PC-9 (cell line): ENCODE results near the gene SBNO2. TPM values are rescaled to one million over a fixed set of nuclear protein-coding genes. Genes with fewer than 3 reads are reported as not detected.
A peak's percentile ranks its signal among the peaks of the same experiment; 100 is the strongest.
"Not testable (repeated sequence)": the region's sequence is repeated elsewhere in the genome, so short reads cannot be mapped to it uniquely, and the experiment has no call there.

Experiments
- BruUV-seq: library from RNA; stranded (reverse); fragments of 400-500 nt; replicated peaks from 2 replicates; lab custom pipeline; 2021; lab: Mats Ljungman, UMichigan
- CTCF ChIA-PET: fragments of 300-600 bp; sonication (Branson Sonifier 250); formaldehyde crosslinking; loops from one replicate; lab custom pipeline; 2022; ENCODE audit warnings: antibody characterized with exemption; lab: Charles Lee
- POLR2A ChIA-PET: fragments of 300-600 bp; sonication (Branson Sonifier 250); formaldehyde crosslinking; loops from one replicate; lab custom pipeline; 2022; ENCODE audit warnings: antibody characterized with exemption; ENCODE audit not compliant: unreplicated experiment; lab: Charles Lee
- DNase-seq, 2 experiments: peaks; one replicate each; pipeline versions ENCODE4 v3.0.0 to v3.0.0-alpha.2; 2015 to 2022; ENCODE audit warnings: mixed read lengths in 1 of 2
- H2AFZ ChIP-seq: fragments of 200-600 bp; sonication (generic); 2 replicates; pipeline ENCODE4 v1.8.1; 2017; ENCODE audit warnings: antibody characterized with exemption
- H3F3A ChIP-seq: fragments of 200-600 bp; sonication (generic); 2 replicates; pipeline ENCODE4 v1.8.1; 2017; ENCODE audit warnings: antibody characterized with exemption, mild to moderate bottlenecking, low read depth; ENCODE audit not compliant: insufficient read depth
- H3K27ac ChIP-seq: fragments of 200-600 bp; sonication (generic); 2 replicates; pipeline ENCODE4 v1.6.1; 2016; ENCODE audit warnings: mixed run types
- H3K27me3 ChIP-seq: fragments of 200-600 bp; sonication (generic); 2 replicates; pipeline ENCODE4 v1.6.1; 2016; ENCODE audit warnings: low read depth, mixed run types; ENCODE audit not compliant: insufficient read depth
- H3K36me3 ChIP-seq: fragments of 200-600 bp; sonication (generic); 2 replicates; pipeline ENCODE4 v1.6.1; 2016; ENCODE audit warnings: low read depth, mixed run types
- H3K4me1 ChIP-seq: fragments of 200-600 bp; sonication (generic); replicated peaks from 2 replicates; pipeline ENCODE4 v1.6.1; 2016; ENCODE audit warnings: mixed run types; ENCODE audit not compliant: insufficient read depth
- H3K4me2 ChIP-seq: fragments of 200-600 bp; sonication (generic); 2 replicates; pipeline ENCODE4 v1.6.1; 2017; ENCODE audit warnings: mixed run types
- H3K4me3 ChIP-seq: fragments of 200-600 bp; sonication (generic); 2 replicates; pipeline ENCODE4 v1.6.1; 2016; ENCODE audit warnings: mixed run types
- H3K79me2 ChIP-seq: fragments of 200-600 bp; sonication (generic); 2 replicates; pipeline ENCODE4 v1.6.1; 2017; ENCODE audit warnings: low read depth, mixed run types
- H3K9me2 ChIP-seq: fragments of 200-600 bp; sonication (generic); 2 replicates; pipeline ENCODE4 v1.8.1; 2017; ENCODE audit warnings: mild to moderate bottlenecking; ENCODE audit not compliant: insufficient read depth
- H3K9me3 ChIP-seq: fragments of 200-600 bp; sonication (generic); 2 replicates; pipeline ENCODE4 v1.8.1; 2016; ENCODE audit warnings: low read depth; ENCODE audit not compliant: insufficient read depth
- H4K20me1 ChIP-seq: fragments of 200-600 bp; sonication (generic); 2 replicates; pipeline ENCODE4 v1.8.1; 2017; ENCODE audit not compliant: insufficient read depth
- CTCF ChIP-seq: fragments of 200-600 bp; sonication (generic); conservative IDR thresholded peaks from 2 replicates; pipeline ENCODE4 v1.6.1; 2017; ENCODE audit warnings: mixed run types, antibody characterized with exemption, mild to moderate bottlenecking, moderate library complexity
- EZH2 ChIP-seq: fragments of 200-600 bp; sonication (generic); IDR thresholded peaks from 2 replicates; pipeline ENCODE4 v1.8.0; 2017; ENCODE audit warnings: antibody characterized with exemption, low read depth
- intact Hi-C: fragments of 100-400 bp; cut with micrococcal nuclease; formaldehyde crosslinking; loops from one replicate; pipeline ENCODE4 v1.10.0; 2022; ENCODE audit not compliant: unreplicated experiment
- total RNA-seq: library from RNA; stranded (reverse); gene quantifications from 2 replicates; pipeline ENCODE4 v1.2.3, GENCODE V29; 2021

The SBNO2 gene
- total RNA-seq, 1 experiment from 2014 or later = 82.4 TPM

- DNase-seq = no peak
- no peaks in the 10 kb centered on the region for H3K9me2 ChIP-seq
- TF ChIP-seq CTCF (no peak), EZH2 (no peak)
- H3K4me2 ChIP-seq = peak overlapping the region; percentile 91
- intact Hi-C loops = no loop called here
- peak overlapping the region; percentile 71 for H3K4me3 ChIP-seq
- CTCF ChIA-PET = no interaction called here
- no TSS peak for BruUV-seq
- H3K27me3 ChIP-seq = no peaks in the 10 kb centered on the region
- H3F3A ChIP-seq = peaks cover 16% of the 10 kb centered on the region; the same call in 1 of the 2 replicates
- H3K4me1 ChIP-seq = peaks cover 20% of the 10 kb centered on the region
- no peak overlapping the region for H2AFZ ChIP-seq
- 0 out of 2 replicates have a peak overlapping the region, but pooled peaks have one; percentile 23 for H3K27ac ChIP-seq
- H4K20me1 ChIP-seq = peaks cover 20% of the 10 kb centered on the region
- H3K79me2 ChIP-seq = peaks cover 50% of the 10 kb centered on the region
- H3K9me3 ChIP-seq = no peaks in the 10 kb centered on the region
- no peaks in the 10 kb centered on the region for H3K36me3 ChIP-seq
- POLR2A ChIA-PET = interaction anchor here (0.6 kb wide), 1 partner anchor 282 kb away, joined by 6 read pairs; no protein-coding TSS in a partner anchor
Measured at GRCh38 chr19:1206150-1206863, 32.2 kb upstream of the SBNO2 start.

- peaks cover 16% of the 10 kb centered on the region; the same call in 1 of the 2 replicates for H3F3A ChIP-seq
- CTCF ChIA-PET = interaction anchor here (0.7 kb wide), 1 partner anchor 10 kb away, joined by 3 read pairs; no protein-coding TSS in a partner anchor
- TF ChIP-seq EZH2 = no peak
- no peak for TF ChIP-seq CTCF
- H3K27me3 ChIP-seq = no peaks in the 10 kb centered on the region
- H3K9me3 ChIP-seq = no peaks in the 10 kb centered on the region
- intact Hi-C loops = no loop called here
- no peaks in the 10 kb centered on the region for H3K36me3 ChIP-seq
- peaks cover 41% of the 10 kb centered on the region for H3K79me2 ChIP-seq
- H2AFZ ChIP-seq = peak within 1 kb of the TSS; percentile 71
- H3K9me2 ChIP-seq = no peaks in the 10 kb centered on the region
- POLR2A ChIA-PET = no interaction called here
- no TSS peak for BruUV-seq
- DNase-seq = peak; percentile 85 to 97
- 0 out of 2 replicates have a peak within 1 kb of the TSS, but pooled peaks have one; percentile 12 for H3K27ac ChIP-seq
- H3K4me2 ChIP-seq = peak within 1 kb of the TSS; percentile 91
- peak within 1 kb of the TSS; percentile 71 for H3K4me3 ChIP-seq
- peaks cover 20% of the 10 kb centered on the region for H3K4me1 ChIP-seq
- H4K20me1 ChIP-seq = peaks cover 20% of the 10 kb centered on the region
Measured at GRCh38 chr19:1205114-1206099, 31.3 kb upstream of the SBNO2 start, which contains the start of gene STK11. Gene STK11 (plus strand): TSS chr19:1205778. CDS start chr19:1206914, 1,136 bp downstream.

GRCh38 chr19:1200614-1201013, 26.5 kb upstream of the SBNO2 start:
- peaks cover 13% of the 10 kb centered on the region; the same call in 1 of the 2 replicates for H3F3A ChIP-seq
- H3K9me3 ChIP-seq, H4K20me1 ChIP-seq, H3K27ac ChIP-seq, H2AFZ ChIP-seq, BruUV-seq, CTCF ChIA-PET, H3K9me2 ChIP-seq, intact Hi-C loops, DNase-seq, H3K36me3 ChIP-seq, H3K4me2 ChIP-seq, H3K79me2 ChIP-seq, H3K4me3 ChIP-seq, H3K27me3 ChIP-seq: not testable (repeated sequence)
- H3K4me1 ChIP-seq = peaks cover 20% of the 10 kb centered on the region
- POLR2A ChIA-PET = interaction anchor here (0.6 kb wide), 1 partner anchor 25 kb away, joined by 4 read pairs; no protein-coding TSS in a partner anchor
